ENCODE data around the gene SMC3. TPM values are rescaled to one million over a fixed set of nuclear protein-coding genes. Genes with fewer than 3 reads are reported as not detected.
"Not testable (repeated sequence)": the region's sequence is repeated elsewhere in the genome, so short reads cannot be mapped to it uniquely, and the experiment has no call there.

The SMC3 gene
- total and polyA plus RNA-seq, 2 of the 4 experiments (the other 2 are of a cell fraction), result 15.0 to 15.2 TPM

DNA sequence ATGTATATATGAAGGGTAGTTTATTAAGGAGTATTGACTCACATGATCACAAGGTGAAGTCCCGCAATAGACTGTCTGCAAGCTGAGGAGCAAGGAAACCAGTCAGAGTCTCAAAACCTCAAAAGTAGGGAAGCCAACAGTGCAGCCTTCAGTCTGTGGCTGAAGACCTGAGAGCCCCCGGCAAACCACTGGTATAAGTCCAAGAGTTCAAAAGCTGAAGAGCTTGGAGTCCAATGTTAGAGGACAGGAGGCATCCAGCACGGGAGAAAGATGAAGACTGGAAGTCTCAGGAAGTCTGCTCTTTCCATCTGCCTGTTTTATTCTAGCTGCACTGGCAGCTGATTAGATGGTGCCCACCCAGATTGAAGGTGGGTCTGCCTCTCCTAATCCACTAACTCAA, 43.3 kb downstream of the SMC3 start:
- H3K18ac ChIP-seq (ENCODE audit: low read depth, low read length); H2AK9ac ChIP-seq (replicated peaks; ENCODE audit: low read depth, low read length, poor library complexity); H3K4me2 ChIP-seq (ENCODE audit: low read depth, low read length); H3K4ac ChIP-seq (ENCODE audit: low read depth, low read length); H3K4me3 ChIP-seq (ENCODE audit: insufficient read depth, low read depth, low read length); H2AK5ac ChIP-seq (ENCODE audit: low read depth, low read length); H2BK20ac ChIP-seq (ENCODE audit: low read depth, low read length); H3K27ac ChIP-seq (ENCODE audit: insufficient read depth, low read length); H2AFZ ChIP-seq (replicated peaks; ENCODE audit: low read length, poor library complexity); ATAC-seq (ENCODE audit: low read depth); H2BK15ac ChIP-seq (ENCODE audit: low read depth, low read length); BruUV-seq (replicated peaks); POLR2A ChIA-PET (ENCODE audit: unreplicated experiment); H3K9ac ChIP-seq (ENCODE audit: low read depth, low read length); H3K79me1 ChIP-seq (ENCODE audit: low read depth in 1 of 2, low read length in 2 of 2); DNase-seq; H4K91ac ChIP-seq (ENCODE audit: insufficient read depth, low read depth, low read length); dilution Hi-C loops (cut with HindIII; ENCODE audit: low sequenced_read_pairs, unreplicated experiment); H2BK5ac ChIP-seq (ENCODE audit: low read depth, low read length, poor library complexity, severe bottlenecking); H3K9me1 ChIP-seq (ENCODE audit: insufficient read depth, low read length); H3K23ac ChIP-seq (ENCODE audit: low read depth, low read length); H4K20me1 ChIP-seq (ENCODE audit: insufficient read depth, low read length); H3K56ac ChIP-seq (ENCODE audit: extremely low read depth, insufficient read depth, low read length); H3K9me3 ChIP-seq (ENCODE audit: control insufficient read depth, insufficient read depth, low read length); H3K4me1 ChIP-seq (ENCODE audit: control insufficient read depth, insufficient read depth, low read length); H4K5ac ChIP-seq (ENCODE audit: low read depth, low read length); H3K36me3 ChIP-seq (ENCODE audit: control insufficient read depth, insufficient read depth, low read length); H4K8ac ChIP-seq (ENCODE audit: low read depth in 2 of 2, low read length in 2 of 2); H2BK120ac ChIP-seq (ENCODE audit: low read depth, low read length); H3K14ac ChIP-seq (replicated peaks; ENCODE audit: low read depth, low read length): not testable (repeated sequence)
- in situ Hi-C loops (cut with MboI; ENCODE audit: low sequenced_read_pairs) (loop anchor here (5.0 to 10.0 kb wide), 3 partner anchors 62 to 1524 kb away; no protein-coding TSS in a partner anchor), intact Hi-C loops (cut with micrococcal nuclease) (loop anchor here (1.0 to 5.0 kb wide), 7 partner anchors 62 to 1530 kb away; partner anchors contain the start of gene PDCD4)
- CTCF ChIA-PET, result interaction anchor here (0.6 to 1.8 kb wide), 5 partner anchors 14 to 79 kb away, joined by 3 to 12 read pairs (median 3); no protein-coding TSS in a partner anchor
- WGBS, 2 experiments (ENCODE audit: extremely low coverage in 2 of 2, insufficient read length in 1 of 2), result 80% methylated on average over 1 of the region's 3 CpGs; no CpG with 5 or more reads in 1 of the 2 experiments
- H3K27me3 ChIP-seq (ENCODE audit: control insufficient read depth, insufficient read depth, low read length), result peaks cover 11% of the 10 kb centered on the region
